IMR-90 (cell line): Measurements from ENCODE around the gene EIF4E1B.

Source experiments
- BHLHE40 ChIP-seq: fragments of 150-350 bp; IDR thresholded peaks from 2 replicates; pipeline ENCODE4 v1.6.1; 2016; ENCODE audit warnings: mild to moderate bottlenecking, low read depth, low read length
- CEBPB ChIP-seq: IDR thresholded peaks from 2 replicates; pipeline ENCODE4 v1.6.1; 2012; ENCODE audit warnings: low read depth, low read length, improper control_type of control experiment
- CTCF ChIP-seq: conservative IDR thresholded peaks from 2 replicates; pipeline ENCODE4 v1.5.1; 2012; ENCODE audit warnings: mild to moderate bottlenecking, low read depth, low read length, improper control_type of control experiment
- MAFK ChIP-seq: IDR thresholded peaks from 2 replicates; pipeline ENCODE4 v1.6.1; 2012; ENCODE audit warnings: low read depth, low read length, improper control_type of control experiment
- NFE2L2 ChIP-seq: fragments of 150-350 bp; IDR thresholded peaks from 2 replicates; pipeline ENCODE4 v1.6.1; 2016; ENCODE audit warnings: low read depth, mild to moderate bottlenecking, low read length
- POLR2A ChIP-seq: IDR thresholded peaks from 2 replicates; pipeline ENCODE4 v1.6.1; 2012; ENCODE audit warnings: mild to moderate bottlenecking, low read depth, low read length
- RCOR1 ChIP-seq: IDR thresholded peaks from 2 replicates; pipeline ENCODE4 v1.6.1; 2012; ENCODE audit warnings: mild to moderate bottlenecking, low read length, improper control_type of control experiment; ENCODE audit not compliant: insufficient replicate concordance
- RFX5 ChIP-seq: IDR thresholded peaks from 2 replicates; pipeline ENCODE4 v1.8.0; 2012; ENCODE audit warnings: low read depth, mild to moderate bottlenecking, low read length, moderate library complexity
- SMC3 ChIP-seq: fragments of 150-350 bp; IDR thresholded peaks from 2 replicates; pipeline ENCODE4 v1.6.1; 2016; ENCODE audit warnings: low read depth, mild to moderate bottlenecking, antibody characterized with exemption, low read length, moderate library complexity
- USF2 ChIP-seq: fragments of 150-350 bp; IDR thresholded peaks from 2 replicates; pipeline ENCODE4 v1.6.1; 2017; ENCODE audit warnings: mild to moderate bottlenecking, antibody characterized with exemption, low read length, low read depth

GRCh38 chr5:176627582-176627981, 2.9 kb upstream of the EIF4E1B start:
- no peak for TF ChIP-seq CTCF
- no peak for TF ChIP-seq SMC3
- TF ChIP-seq MAFK = no peak
- TF ChIP-seq NFE2L2 = no peak
- TF ChIP-seq POLR2A = no peak
- no peak for TF ChIP-seq RCOR1
- no peak for TF ChIP-seq CEBPB
- TF ChIP-seq RFX5 = no peak
- TF ChIP-seq BHLHE40 = no peak
- no peak for TF ChIP-seq USF2
